Retina (tissue), 1 donor: Measurements from ENCODE around the gene CD44.

Experiments used
- DNase-seq: peaks from one replicate; pipeline ENCODE4 v3.0.0-alpha.2; 2016

The CD44 gene

DNA sequence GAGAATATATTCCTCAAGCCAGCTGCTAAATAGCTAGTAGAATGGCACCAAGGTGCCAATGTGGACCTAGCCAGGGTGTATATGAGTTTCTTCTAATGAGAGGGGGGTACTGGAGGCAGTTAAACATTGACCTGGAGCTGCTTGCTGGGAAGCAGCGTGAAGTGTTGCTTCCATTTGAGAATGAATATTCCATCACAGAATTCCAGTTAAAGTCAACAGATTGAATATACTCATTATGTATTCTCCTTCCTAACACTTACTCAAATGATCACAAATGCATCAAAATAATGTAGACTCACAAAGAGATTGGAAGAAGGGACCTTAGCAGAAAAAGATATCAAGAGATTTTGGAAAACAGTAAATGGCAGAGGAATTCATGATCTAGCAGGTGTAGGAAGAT is 102.1 kb downstream of the CD44 start:
- no peak for DNase-seq

DNA sequence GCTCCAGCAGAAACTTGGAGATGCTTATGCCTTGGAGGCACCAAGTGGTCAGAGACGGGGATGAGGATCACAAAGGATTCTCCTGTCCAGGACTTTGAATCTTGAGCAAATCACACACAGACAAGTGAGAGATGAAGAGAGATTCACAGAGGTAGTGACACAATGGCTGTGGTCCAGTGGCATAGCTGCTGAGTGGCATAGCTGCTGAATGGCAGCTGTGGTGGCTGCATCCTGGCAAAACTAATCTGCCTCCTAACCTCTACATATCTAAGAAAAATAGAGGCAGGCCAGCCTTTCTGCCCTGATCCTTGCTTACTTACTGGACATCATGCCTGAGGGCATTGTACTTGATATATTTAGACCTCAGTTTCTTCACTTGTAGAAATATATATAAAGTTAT is 102.6 kb downstream of the CD44 start:
- no peak for DNase-seq

DNA sequence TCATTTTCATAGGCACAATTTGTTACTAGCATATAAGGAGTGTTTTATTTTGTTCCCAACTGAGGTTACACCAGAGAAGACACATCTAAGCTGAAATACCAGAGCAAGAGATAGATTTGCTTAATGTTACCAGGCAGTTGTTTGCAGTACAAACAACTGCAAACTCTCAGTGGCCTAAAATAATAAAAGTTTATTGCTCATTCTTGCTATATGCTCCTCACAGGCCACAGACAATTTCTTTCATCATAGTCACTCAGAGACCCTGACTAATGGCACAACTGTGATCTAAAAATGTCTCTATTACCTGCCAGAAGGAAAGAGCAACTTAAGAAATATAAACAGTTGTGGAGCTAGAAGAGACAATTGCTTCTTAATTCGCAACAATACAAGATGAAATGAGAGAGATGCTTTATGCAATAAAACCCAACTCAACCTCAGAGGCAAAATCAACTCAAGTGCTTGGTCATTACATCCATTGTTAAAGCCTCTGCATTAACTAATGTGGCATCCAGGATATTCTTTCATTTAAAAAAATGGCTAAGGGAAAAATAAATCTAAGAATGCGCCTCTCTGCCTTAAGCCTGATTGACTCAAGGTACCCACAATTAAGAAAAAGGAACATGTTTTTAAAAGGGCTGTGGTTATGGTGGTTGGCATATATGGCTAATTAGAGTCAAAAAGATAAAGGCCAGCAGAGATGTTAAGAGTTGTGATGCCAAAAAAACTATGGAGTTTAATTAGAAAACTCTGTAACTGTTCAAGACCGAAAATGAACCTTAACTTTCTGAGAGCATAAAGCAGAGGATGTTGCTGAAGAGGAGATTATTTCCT is 103.7 kb downstream of the CD44 start:
- no peak for DNase-seq

DNA sequence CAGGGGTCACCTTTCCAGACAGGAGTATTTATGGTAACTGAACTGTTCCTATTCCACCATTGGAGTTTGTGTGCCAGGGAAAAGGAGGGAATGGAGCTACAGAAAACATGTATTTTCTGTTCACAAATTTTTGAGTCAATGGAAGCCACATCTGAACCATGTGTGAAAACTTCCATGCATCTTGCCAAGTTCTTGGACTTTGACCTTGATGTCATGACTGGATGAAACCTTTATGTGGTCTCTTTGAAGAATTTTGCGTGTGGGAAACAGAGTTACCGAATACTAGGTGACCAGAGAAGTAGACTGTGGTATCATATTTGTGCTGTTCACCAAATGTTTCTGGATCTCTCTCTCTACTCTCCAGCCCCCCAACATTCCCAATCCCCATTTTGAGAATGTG is 104.8 kb downstream of the CD44 start:
- no peak for DNase-seq

DNA sequence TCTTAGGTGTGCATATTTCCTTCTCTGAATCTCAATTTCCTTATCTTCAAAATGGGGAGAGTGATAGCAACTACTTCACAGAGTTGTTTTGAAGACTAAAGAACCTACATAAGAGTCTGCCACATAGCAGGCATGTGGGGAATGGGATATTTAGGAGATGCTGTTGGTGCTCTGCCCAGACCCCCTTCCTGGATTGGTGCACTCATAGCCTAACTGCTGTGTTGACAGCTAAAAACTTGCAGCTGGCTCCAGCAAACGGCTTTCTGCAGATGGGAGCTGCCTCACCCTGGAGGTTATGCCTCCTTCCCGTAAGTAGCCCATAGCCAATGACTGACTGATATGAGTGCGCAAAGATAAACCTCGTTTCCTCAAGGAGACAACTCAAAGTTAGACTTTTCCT is 106.1 kb downstream of the CD44 start:
- DNase-seq = no peak

DNA sequence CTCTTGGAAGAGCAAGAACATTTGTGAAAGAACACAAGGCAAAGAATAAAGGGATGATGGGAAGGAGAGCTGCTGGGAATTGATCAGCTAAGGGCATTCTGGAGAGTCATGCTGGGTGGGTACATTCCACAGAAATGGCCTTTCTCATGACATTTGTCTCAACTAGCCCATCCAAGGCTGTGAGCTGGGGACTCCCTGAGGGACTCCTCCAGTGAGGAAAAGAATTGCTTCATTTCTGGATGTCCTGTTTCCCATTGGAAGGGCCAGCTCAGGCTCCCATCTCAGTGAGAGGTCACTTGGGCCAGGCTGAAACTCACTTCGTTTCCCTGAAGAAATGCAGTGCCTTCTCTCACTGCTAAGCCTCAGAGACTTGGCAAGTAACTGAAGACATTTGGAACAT is 106.8 kb downstream of the CD44 start:
- no peak for DNase-seq

DNA sequence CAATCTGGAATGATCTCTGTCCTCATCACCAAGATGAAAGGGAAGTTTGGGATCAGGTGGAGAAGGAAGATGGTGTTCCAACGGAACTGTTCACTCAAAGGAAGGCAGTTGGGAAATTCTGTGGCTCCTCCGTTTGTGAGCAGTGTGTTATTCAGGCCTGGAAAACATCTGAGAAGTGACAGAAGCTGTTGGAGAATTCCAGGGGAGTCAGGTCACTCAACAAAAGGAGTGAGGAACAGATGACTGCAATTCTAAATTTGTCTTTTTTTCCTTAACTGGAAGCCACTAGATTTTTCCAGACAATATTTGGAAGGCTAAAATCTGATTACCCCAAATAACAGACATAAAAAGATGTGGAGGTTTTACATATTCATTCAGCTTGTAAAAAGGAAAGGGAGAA is 107.8 kb downstream of the CD44 start:
- DNase-seq = no peak

DNA sequence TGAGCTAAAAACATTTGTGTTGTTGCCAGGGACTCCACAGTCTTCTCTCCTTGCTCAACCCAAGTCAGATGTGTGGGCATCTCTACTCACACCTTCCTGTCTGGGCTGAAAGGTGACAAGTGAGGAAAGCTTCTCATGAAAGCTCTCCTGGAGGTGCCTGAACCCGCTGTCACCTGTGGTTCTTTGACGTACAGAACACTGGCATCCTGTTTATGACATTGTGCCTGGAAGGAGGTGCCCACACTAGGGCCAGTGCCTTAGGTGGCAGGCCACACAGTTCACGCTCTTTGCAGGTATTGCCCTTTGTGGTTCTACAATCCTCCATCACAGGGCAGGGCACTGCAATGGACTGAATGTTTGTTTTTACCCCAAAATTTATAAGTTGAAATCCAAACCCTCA is 108.5 kb downstream of the CD44 start:
- no peak for DNase-seq

DNA sequence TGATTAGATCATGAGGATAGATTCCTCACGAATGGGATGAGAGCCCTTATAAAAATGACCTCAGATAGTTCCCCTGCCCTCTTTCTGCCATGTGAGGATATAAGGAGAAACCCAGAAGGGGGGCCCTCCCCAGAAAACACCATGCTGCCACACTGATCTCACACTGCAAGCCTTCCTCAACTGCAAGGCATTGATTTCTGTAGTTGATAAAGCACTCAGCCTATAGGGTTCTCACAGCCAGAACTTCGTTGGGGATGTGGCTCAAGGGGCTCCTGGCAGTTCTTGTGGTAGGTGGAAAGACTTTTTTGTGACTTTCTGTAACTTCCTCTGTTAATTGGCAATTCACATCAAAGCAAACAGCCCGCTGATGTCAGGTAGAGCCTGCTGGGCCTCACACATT is 108.9 kb downstream of the CD44 start:
- no peak for DNase-seq

DNA sequence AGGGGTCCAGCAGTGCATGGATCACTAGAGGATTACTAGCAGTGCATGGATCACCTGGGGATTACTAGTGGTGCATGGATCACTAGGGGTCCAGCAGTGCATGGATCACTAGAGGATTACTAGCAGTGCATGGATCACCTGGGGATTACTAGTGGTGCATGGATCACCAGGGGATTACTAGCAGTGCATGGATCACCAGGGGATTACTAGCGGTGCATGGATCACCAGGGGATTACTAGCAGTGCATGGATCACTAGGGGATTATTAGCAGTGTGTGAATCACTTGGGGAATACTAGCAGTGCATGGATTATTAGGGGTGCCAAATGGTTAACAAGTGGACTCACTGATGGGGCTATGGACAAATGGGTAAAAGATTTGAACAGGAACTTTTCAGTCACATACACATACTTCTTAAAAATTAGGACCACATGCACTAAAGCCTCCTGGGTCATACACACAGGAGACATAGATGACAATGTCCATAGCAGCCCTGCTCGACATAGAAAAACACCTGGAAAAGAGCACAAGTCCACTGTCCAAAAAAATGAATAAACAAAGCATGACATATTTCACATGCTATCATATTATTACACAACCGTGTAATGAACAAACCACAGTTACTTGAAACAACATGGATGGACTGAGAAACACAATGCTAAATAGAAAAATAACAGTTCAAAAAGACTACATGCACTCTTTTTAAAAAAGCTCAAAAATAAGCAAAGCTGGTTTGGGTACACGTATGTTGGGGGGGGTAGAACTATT is 109.8 kb downstream of the CD44 start:
- DNase-seq = no peak

DNA sequence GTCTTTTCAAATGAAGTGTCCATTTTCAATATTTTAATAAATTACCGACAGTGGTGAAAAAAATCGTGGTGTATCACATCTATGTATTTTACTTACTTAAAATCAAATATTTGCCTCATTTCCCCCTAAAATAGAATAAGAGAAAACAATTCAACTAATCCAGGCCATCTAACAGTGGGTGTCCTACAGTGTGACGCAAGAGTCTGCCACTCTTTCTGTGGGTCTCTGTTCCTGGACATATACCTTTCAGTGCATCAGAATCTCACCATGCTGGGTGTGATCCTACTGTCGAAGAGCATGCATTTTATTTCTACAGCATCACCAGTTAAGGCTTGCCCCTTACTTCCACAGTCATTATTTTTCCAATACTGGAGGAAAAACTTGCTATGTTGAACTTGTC is 111.2 kb downstream of the CD44 start:
- DNase-seq = no peak

DNA sequence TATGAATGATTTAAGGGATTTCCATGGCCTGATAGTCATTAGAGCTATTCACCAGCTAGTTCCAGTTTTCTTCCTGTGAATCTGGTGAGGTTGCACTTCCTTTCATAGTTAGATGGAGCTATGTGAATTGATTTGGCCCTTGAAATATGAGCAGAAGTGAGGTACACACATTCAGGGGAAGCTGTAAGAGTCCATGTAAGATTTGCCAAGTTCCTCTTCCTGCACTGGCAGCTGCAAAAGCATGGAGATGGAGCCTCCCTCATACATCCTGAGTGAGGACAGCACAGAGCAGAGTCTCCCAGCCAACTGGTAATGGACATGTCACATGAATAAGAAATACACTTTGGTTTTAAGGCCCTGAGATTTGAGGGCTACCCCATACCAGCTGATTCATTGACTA is 111.7 kb downstream of the CD44 start:
- DNase-seq = no peak

DNA sequence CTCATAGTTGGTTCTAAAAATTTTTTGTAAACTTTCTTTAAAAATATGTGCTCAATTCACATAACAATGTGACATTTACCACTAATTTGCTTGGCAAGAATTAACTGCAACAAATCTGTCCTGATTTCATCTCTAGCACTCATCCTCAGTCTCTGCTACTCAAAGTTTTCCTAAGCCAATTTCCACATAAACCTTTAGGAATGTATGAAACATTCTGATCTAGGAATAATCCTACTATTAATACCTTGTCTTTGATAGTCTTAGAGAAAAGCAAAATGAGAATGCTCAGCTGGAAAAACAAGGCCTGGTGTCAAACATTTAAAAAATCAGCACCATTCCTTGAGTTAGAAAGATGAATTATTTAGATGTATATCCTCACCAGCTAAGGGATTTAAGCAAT is 114.3 kb downstream of the CD44 start:
- DNase-seq = no peak

DNA sequence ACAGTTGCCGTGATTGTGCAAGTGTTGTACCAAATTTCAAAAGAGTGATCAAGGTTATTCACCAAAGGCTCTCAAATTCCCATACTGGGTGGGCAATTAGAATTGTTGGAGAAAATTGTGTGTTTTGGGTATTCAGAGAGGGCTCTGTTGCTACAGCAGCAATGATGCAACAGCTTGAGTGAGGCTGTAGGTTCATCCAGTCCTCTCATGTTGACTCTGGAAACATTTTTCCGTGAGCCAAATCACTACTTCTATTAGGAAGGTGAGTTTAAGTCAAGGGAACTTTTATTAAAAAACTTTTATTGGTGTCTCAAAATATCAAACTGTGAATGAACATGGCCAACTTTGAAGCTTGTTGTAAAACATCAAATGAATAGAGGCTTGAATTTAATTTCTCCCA is 116.5 kb downstream of the CD44 start:
- DNase-seq = no peak

DNA sequence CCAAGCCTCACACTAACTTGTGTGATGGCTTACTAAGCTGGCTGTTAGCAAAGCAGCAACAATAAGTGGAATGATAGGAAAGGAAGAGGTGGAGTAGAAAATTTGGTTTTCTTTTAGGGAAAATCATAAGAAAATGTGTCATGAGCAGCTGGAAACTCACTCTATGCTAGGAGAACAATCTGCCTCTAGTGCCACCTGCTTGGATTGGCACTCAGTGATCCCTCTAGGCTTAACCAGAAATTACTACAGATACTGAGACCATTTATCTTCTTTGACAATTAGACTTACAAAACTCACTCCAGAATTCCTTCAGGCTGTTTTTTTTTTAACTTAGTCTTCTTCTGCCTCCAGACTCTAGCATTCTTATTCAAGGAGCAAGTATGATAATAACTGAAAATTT is 117.3 kb downstream of the CD44 start:
- no peak for DNase-seq

DNA sequence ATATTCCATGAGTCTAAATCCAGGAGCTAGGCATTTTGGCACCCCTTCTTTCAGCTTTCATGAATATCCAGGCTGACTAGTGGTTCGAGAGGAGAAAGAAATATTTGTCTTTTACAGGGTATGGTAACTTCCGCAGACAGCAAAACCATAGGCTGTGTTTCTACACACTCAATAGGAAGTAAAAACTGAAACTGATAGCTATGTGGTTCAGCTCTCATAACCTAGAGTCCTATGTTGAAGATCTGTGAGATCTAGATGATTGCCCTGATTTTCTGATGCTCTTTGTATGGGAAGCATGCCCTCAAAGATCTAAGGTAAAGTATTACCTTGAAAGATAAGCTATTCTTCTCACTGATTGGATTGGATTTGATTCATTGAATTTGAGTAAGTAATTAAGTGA is 118.3 kb downstream of the CD44 start:
- no peak for DNase-seq

DNA sequence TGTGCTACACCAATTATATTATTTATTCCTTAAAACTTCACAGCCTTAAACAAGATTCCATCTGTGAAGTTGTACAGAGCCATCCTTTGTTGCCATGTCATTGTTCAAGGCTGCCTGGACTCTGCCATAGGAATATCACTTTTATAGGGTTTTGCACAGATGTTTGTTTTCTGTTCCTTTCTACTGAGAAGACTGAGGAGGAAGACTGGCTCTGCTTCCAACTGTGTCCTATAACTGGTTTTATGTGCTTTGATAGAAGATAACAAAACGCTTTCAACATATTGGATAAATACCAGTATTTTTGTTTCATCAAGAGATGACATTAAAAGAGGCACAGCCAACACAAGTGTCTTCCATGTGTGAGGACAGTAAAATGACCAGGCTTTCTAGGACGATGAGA is 120.6 kb downstream of the CD44 start:
- DNase-seq = no peak

DNA sequence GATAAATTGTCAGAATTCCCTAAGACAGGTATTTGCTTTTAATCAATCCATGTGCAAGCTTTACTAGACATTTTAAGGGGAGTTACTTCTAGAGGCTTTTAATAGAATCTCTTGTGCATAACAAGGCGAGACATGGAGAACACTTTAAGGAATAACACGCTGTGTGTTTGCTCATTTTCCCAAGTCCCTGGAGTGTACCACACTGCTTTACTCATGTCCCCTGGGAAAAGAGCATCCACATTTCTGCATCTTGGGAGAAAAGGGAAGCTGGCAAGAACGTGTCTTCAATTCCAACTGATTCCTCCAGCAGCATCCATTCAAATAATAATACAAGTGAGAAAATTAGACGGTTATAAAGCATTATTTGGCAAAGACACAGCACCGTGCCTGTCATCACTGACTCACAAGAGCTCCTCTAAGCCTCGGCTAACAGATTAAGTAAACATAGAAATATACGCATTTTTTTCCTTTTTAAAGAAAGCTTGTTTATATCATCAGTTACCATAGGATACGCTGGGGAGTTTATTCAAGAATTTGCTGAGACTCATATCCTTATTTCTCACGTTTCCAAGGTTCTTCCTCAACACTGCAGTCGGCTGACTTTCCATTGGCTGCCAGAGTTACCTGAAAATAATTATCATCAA is 121.5 kb downstream of the CD44 start:
- no peak for DNase-seq

DNA sequence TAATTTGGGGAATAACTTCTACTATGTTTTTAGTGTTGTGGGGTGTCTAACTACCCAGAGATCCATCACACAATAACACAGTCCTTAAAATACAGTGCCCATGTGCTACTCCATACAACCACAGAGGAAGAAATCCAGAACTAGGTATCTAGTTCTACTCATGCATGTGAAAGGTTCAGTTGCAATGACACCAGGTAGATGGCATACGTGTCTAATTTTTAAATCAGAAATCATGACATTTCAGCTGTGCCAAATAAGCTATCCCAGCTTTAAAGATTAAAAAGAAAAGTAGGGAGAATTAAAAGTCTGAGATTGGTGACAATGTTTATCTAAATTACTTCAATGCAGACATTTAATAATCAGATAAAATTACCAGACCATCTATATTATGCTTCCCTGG is 122.2 kb downstream of the CD44 start:
- DNase-seq = no peak

DNA sequence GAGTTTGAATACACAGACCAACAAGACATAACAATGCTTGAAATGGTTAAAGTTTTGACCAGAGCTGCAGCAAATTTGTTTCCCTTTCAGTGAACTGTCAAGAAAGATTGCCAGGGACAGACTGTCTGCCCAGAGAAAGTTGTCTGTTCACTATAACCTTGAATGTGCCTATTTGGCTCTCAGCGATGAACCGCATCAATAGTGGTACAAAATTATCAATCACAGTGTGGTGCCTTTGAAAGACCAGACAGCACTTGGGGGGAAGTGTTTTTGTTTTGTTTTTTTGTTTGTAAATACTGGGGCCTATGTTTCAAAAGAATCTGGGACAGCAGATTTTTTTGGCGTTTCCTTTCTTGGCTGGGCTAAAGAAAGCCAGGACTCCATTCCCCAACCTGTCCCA is 123.1 kb downstream of the CD44 start:
- no peak for DNase-seq

DNA sequence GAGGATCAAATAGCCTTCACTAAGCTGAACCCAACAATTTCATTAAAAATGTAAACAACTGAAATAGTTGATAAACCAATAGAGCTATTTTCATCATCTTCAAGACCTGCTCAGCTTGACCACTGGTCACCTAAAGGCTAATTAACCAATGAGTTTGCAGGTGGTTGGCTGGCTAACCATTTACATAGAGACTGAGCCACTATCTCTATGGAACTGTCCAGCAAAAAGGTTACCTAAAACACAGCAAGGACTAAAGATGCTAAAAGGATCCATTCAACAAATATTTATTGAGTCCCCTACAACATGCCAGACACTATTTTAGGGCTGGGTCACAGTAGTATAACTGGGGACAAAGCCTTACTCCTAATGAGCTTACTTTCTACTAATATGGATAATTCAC is 123.8 kb downstream of the CD44 start:
- DNase-seq = no peak

DNA sequence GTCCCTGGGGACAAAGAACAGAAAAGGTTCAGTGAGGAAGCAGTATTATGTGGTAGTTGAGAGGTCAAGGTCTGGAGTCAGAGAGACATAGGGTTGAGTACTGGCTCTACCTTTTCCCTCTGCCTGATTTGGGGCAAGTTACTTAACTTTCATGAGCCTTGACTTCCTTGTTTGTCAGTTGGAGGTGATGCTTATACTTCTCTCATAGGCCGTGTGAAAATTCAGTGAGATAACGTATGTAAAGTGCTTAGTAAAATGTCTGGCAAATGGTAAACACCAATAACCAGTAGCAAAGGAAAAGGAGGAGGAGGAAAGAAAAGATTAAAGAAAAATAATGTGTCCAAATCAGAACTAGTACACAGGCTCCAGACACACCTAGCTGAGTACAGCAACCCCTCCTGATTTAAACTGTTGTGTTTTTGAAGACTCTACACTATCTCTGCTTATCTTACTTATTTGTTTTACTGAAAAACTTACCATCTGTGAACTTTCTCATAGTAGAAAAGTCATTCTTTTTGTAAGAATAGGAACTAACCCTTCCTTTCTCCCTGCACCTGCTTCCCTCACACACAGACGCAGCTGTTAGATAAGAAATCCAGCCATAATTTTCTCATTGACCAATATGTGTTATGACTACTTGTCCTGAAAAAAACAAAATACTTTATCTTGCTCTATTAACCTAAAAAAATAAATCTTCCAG is 126.9 kb downstream of the CD44 start:
- DNase-seq = no peak

DNA sequence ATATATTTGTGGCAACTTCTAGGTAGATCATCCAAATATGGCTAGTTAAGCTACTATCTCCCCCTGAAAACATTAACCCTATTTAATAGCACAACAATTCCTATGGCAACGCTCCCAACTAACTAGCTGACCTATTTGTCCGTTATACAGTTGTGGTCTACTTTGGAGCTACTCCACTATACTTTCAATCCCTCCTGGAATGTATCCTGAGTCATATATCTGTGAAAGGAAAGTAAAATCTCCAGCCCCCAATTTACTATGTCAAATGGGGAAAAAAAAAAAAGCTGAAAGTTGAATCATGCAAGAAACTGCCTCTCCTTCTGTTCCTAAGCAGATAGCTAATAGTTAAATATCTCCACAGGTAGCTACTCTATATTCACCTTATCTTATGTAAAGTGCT is 128.5 kb downstream of the CD44 start:
- no peak for DNase-seq

DNA sequence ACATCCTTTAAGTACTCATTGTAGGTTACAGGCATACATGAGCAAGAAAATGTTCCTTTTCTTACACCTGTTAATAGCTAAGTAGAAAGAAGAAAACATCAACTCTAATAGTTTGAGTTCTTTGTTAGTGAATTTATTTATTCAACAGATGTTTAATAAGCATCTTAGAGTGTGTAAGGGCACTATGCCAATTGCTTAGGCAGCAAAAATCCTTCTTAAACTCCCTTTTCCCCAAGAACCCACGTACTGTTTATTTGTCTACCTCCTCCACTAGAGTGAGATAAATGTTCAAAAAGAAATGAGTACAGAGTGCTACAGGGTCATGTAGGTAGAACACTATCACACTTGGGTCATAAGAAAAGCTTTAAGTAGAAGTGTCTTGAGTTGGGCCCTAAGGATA is 131.4 kb downstream of the CD44 start:
- no peak for DNase-seq
